ENCODE data around the gene POM121C. TPM values are rescaled to one million over a fixed set of nuclear protein-coding genes. Genes with fewer than 3 reads are reported as not detected.
"Not testable (repeated sequence)": the region's sequence is repeated elsewhere in the genome, so short reads cannot be mapped to it uniquely, and the experiment has no call there.

Gene POM121C
- total RNA-seq, 3 donors from 2014 or later: 74.7 to 78.2 (median 75.3) TPM

- H3K4me1 Mint-ChIP-seq (ENCODE audit: low read depth); H3K36me3 Mint-ChIP-seq (ENCODE audit: insufficient read depth); H3K4me3 Mint-ChIP-seq; H3K27me3 Mint-ChIP-seq (ENCODE audit: low read depth); DNase-seq; ATAC-seq; H3K9me3 Mint-ChIP-seq: not testable (repeated sequence)
Observed at GRCh38 chr7:75460541-75460940, 25.6 kb downstream of the POM121C start.

GRCh38 chr7:75458034-75458433, 28.1 kb downstream of the POM121C start:
- H3K36me3 Mint-ChIP-seq (ENCODE audit: insufficient read depth); DNase-seq; H3K27me3 Mint-ChIP-seq (ENCODE audit: low read depth); H3K4me1 Mint-ChIP-seq (ENCODE audit: low read depth); H3K9me3 Mint-ChIP-seq; ATAC-seq; H3K4me3 Mint-ChIP-seq: not testable (repeated sequence)

- ATAC-seq; H3K4me1 Mint-ChIP-seq (ENCODE audit: low read depth); DNase-seq: not testable (repeated sequence)
Observed at GRCh38 chr7:75456403-75456802, 29.7 kb downstream of the POM121C start.

GRCh38 chr7:75452494-75452955, 33.6 kb downstream of the POM121C start:
- not testable (repeated sequence) for H3K4me3 Mint-ChIP-seq; DNase-seq; H3K36me3 Mint-ChIP-seq (ENCODE audit: insufficient read depth); H3K4me1 Mint-ChIP-seq (ENCODE audit: low read depth); H3K27me3 Mint-ChIP-seq (ENCODE audit: low read depth); H3K9me3 Mint-ChIP-seq
- peak; percentile 78 to 93 for ATAC-seq

More at GRCh38 chr7:75456403-75456802, 29.7 kb downstream of the POM121C start:
- H3K9me3 Mint-ChIP-seq; H3K4me3 Mint-ChIP-seq; H3K36me3 Mint-ChIP-seq (ENCODE audit: insufficient read depth); H3K27me3 Mint-ChIP-seq (ENCODE audit: low read depth): not testable (repeated sequence)

GRCh38 chr7:75449946-75450345, 36.2 kb downstream of the POM121C start:
- not testable (repeated sequence) for H3K36me3 Mint-ChIP-seq (ENCODE audit: insufficient read depth); H3K27me3 Mint-ChIP-seq (ENCODE audit: low read depth); ATAC-seq; DNase-seq; H3K9me3 Mint-ChIP-seq; H3K4me1 Mint-ChIP-seq (ENCODE audit: low read depth); H3K4me3 Mint-ChIP-seq

GRCh38 chr7:75442465-75443111, 43.5 kb downstream of the POM121C start:
- peak; percentile 89 to 96 for ATAC-seq
- peaks cover 15% of the 10 kb centered on the region for H3K4me1 Mint-ChIP-seq (ENCODE audit: low read depth)
- DNase-seq; H3K27me3 Mint-ChIP-seq (ENCODE audit: low read depth); H3K9me3 Mint-ChIP-seq: not testable (repeated sequence)
- peaks cover 18% of the 10 kb centered on the region for H3K36me3 Mint-ChIP-seq (ENCODE audit: insufficient read depth)
- peak overlapping the region; percentile 90 for H3K4me3 Mint-ChIP-seq

GRCh38 chr7:75442101-75442464, 44.0 kb downstream of the POM121C start:
- not testable (repeated sequence) for H3K9me3 Mint-ChIP-seq; H3K27me3 Mint-ChIP-seq (ENCODE audit: low read depth); DNase-seq
- H3K4me3 Mint-ChIP-seq: peak overlapping the region; percentile 93
- peak; percentile 47 to 57 for ATAC-seq
- peaks cover 16% of the 10 kb centered on the region for H3K4me1 Mint-ChIP-seq (ENCODE audit: low read depth)
- peaks cover 20% of the 10 kb centered on the region for H3K36me3 Mint-ChIP-seq (ENCODE audit: insufficient read depth)

GRCh38 chr7:75439000-75439399, 47.1 kb downstream of the POM121C start:
- not testable (repeated sequence) for H3K27me3 Mint-ChIP-seq (ENCODE audit: low read depth); H3K9me3 Mint-ChIP-seq; H3K4me3 Mint-ChIP-seq; ATAC-seq; DNase-seq
- Mint-ChIP-seq H3K36me3 (ENCODE audit: insufficient read depth) (peaks cover 35% of the 10 kb centered on the region), H3K4me1 (ENCODE audit: low read depth) (peaks cover 24% of the 10 kb centered on the region)

- H3K36me3 Mint-ChIP-seq (ENCODE audit: insufficient read depth): peaks cover 10% of the 10 kb centered on the region
- peaks cover 15% of the 10 kb centered on the region for H3K4me1 Mint-ChIP-seq (ENCODE audit: low read depth)
- not testable (repeated sequence) for ATAC-seq; DNase-seq; H3K9me3 Mint-ChIP-seq; H3K27me3 Mint-ChIP-seq (ENCODE audit: low read depth); H3K4me3 Mint-ChIP-seq
Observed at GRCh38 chr7:75423481-75423880, 62.6 kb downstream of the POM121C start.

- not testable (repeated sequence) for ATAC-seq; H3K9me3 Mint-ChIP-seq; H3K27me3 Mint-ChIP-seq (ENCODE audit: low read depth)
Observed at GRCh38 chr7:75421798-75422710, 64.0 kb downstream of the POM121C start.

GRCh38 chr7:75420152-75420551, 65.9 kb downstream of the POM121C start:
- not testable (repeated sequence) for DNase-seq; H3K27me3 Mint-ChIP-seq (ENCODE audit: low read depth); H3K4me3 Mint-ChIP-seq; H3K36me3 Mint-ChIP-seq (ENCODE audit: insufficient read depth); H3K4me1 Mint-ChIP-seq (ENCODE audit: low read depth); H3K9me3 Mint-ChIP-seq; ATAC-seq

More at GRCh38 chr7:75421798-75422710, 64.0 kb downstream of the POM121C start:
- not testable (repeated sequence) for H3K4me1 Mint-ChIP-seq (ENCODE audit: low read depth); DNase-seq; H3K4me3 Mint-ChIP-seq; H3K36me3 Mint-ChIP-seq (ENCODE audit: insufficient read depth)

- not testable (repeated sequence) for H3K4me3 Mint-ChIP-seq; H3K9me3 Mint-ChIP-seq; H3K36me3 Mint-ChIP-seq (ENCODE audit: insufficient read depth); H3K27me3 Mint-ChIP-seq (ENCODE audit: low read depth); DNase-seq; ATAC-seq; H3K4me1 Mint-ChIP-seq (ENCODE audit: low read depth)
Observed at GRCh38 chr7:75419693-75420092, 66.4 kb downstream of the POM121C start.

- not testable (repeated sequence) for H3K4me1 Mint-ChIP-seq (ENCODE audit: low read depth); H3K27me3 Mint-ChIP-seq (ENCODE audit: low read depth); H3K36me3 Mint-ChIP-seq (ENCODE audit: insufficient read depth); ATAC-seq; H3K9me3 Mint-ChIP-seq; H3K4me3 Mint-ChIP-seq; DNase-seq
Observed at GRCh38 chr7:75419210-75419609, 66.9 kb downstream of the POM121C start.

- H3K27me3 Mint-ChIP-seq (ENCODE audit: low read depth); H3K9me3 Mint-ChIP-seq; ATAC-seq; H3K4me3 Mint-ChIP-seq; H3K4me1 Mint-ChIP-seq (ENCODE audit: low read depth); DNase-seq; H3K36me3 Mint-ChIP-seq (ENCODE audit: insufficient read depth): not testable (repeated sequence)
Observed at GRCh38 chr7:75418292-75418858, 67.7 kb downstream of the POM121C start.
